Endothelial cell of umbilical vein (primary cell): ENCODE data around the gene KRT76. TPM values are rescaled to one million over a fixed set of nuclear protein-coding genes. Genes with fewer than 3 reads are reported as not detected.

Experiments used
- BruUV-seq: library from RNA; stranded (reverse); fragments of 400-500 nt; replicated peaks from 2 replicates; lab custom pipeline; 2021; lab: Mats Ljungman, UMichigan
- CTCF ChIA-PET: fragments of 300-600, 350-600 bp; sonication (Branson Sonifier 250); formaldehyde crosslinking; loops from one replicate; lab custom pipeline; 2021; ENCODE audit warnings: antibody characterized with exemption, inconsistent platforms; lab: Charles Lee
- POLR2A ChIA-PET: fragments of 300-600, 350-600 bp; sonication (Branson Sonifier 250); formaldehyde crosslinking; loops from one replicate; lab custom pipeline; 2021; ENCODE audit warnings: antibody characterized with exemption, inconsistent platforms; lab: Charles Lee
- DNase-seq: peaks from one replicate; pipeline ENCODE4 v3.0.0-alpha.2; 2011; ENCODE audit warnings: low read depth, low spot score
- FAIRE-seq: peaks from 2 replicates; lab custom pipeline; 2011; peaks lifted over from hg19 to GRCh38; lab: Jason Lieb, UNC
- H2AFZ ChIP-seq: 2 replicates; pipeline ENCODE4 v1.6.0; 2012; ENCODE audit warnings: low read depth, low read length, control low read depth, inconsistent platforms
- H3K27ac ChIP-seq: 2 replicates; pipeline ENCODE4 v1.5.1; 2011; ENCODE audit warnings: low read depth, mild to moderate bottlenecking, control low read depth, low read length, moderate library complexity; ENCODE audit not compliant: insufficient read depth
- H3K27me3 ChIP-seq, 2 experiments: 2 replicates each; pipeline versions ENCODE4 v1.6.0 to v1.6.1; 2011; ENCODE audit warnings: low read length in 2 of 2, mixed read lengths in 1 of 2; ENCODE audit not compliant: control insufficient read depth in 2 of 2, insufficient read depth in 2 of 2
- H3K36me3 ChIP-seq, 2 experiments: 2 replicates in 1 of 2; 3 replicates in 1 of 2; pipeline ENCODE4 v1.5.1; 2011; ENCODE audit warnings: low read length in 2 of 2, mild to moderate bottlenecking in 1 of 2, moderate library complexity in 1 of 2; ENCODE audit not compliant: control insufficient read depth in 2 of 2, insufficient read depth in 2 of 2; ENCODE audit errors: extremely low read depth in 1 of 2
- H3K4me1 ChIP-seq: 3 replicates; pipeline ENCODE4 v1.5.1; 2011; ENCODE audit warnings: mild to moderate bottlenecking, low read length; ENCODE audit not compliant: control insufficient read depth, insufficient read depth; ENCODE audit errors: extremely low read depth
- H3K4me2 ChIP-seq: 2 replicates; pipeline ENCODE4 v1.6.1; 2011; ENCODE audit warnings: low read length, control low read depth, mixed read lengths; ENCODE audit not compliant: insufficient read depth
- H3K4me3 ChIP-seq, 3 experiments: fragments of 200-600 bp in 1 of 3; sonication (generic), shearing (Covaris generic) in 1 of 3; replicated peaks in 1 of 3; 2 replicates each; pipeline ENCODE4 v1.5.1; 2011 to 2016; ENCODE audit warnings: control low read depth in 3 of 3, low read length in 3 of 3, mild to moderate bottlenecking in 2 of 3, inconsistent platforms in 1 of 3, low read depth in 1 of 3, moderate library complexity in 1 of 3; ENCODE audit not compliant: insufficient read depth in 1 of 3
- H3K79me2 ChIP-seq: 2 replicates; pipeline ENCODE4 v1.6.0; 2012; ENCODE audit warnings: low read length, inconsistent platforms; ENCODE audit not compliant: control insufficient read depth, insufficient read depth
- H3K9ac ChIP-seq: replicated peaks from 2 replicates; pipeline ENCODE3; 2011; ENCODE audit warnings: low read length, control low read depth; ENCODE audit not compliant: insufficient read depth; ENCODE audit errors: extremely low read depth
- H3K9me1 ChIP-seq: replicated peaks from 3 replicates; pipeline ENCODE4 v1.6.0; 2011; ENCODE audit warnings: mild to moderate bottlenecking, low read length; ENCODE audit not compliant: control insufficient read depth, insufficient read depth; ENCODE audit errors: extremely low read depth
- H3K9me3 ChIP-seq: replicated peaks from 2 replicates; pipeline ENCODE4 v1.5.1; 2012; ENCODE audit warnings: low read length, inconsistent platforms; ENCODE audit not compliant: control insufficient read depth, insufficient read depth
- H4K20me1 ChIP-seq: replicated peaks from 2 replicates; pipeline ENCODE3; 2011; ENCODE audit warnings: mild to moderate bottlenecking, low read length; ENCODE audit not compliant: control insufficient read depth, insufficient read depth; ENCODE audit errors: extremely low read depth
- EZH2 ChIP-seq: IDR thresholded peaks from 2 replicates; pipeline ENCODE4 v1.6.1; 2012; ENCODE audit warnings: borderline replicate concordance, low read depth, mild to moderate bottlenecking, moderate library complexity, low read length, inconsistent platforms; ENCODE audit not compliant: severe bottlenecking
- FOS ChIP-seq: IDR thresholded peaks from 2 replicates; pipeline ENCODE4 v1.6.1; 2011; ENCODE audit warnings: mild to moderate bottlenecking, low read length, moderate library complexity, borderline replicate concordance; ENCODE audit not compliant: insufficient read depth
- GATA2 ChIP-seq: IDR thresholded peaks from 2 replicates; pipeline ENCODE4 v1.7.0; 2011; ENCODE audit warnings: low read depth, mild to moderate bottlenecking, moderate library complexity, mixed read lengths, low read length; ENCODE audit not compliant: insufficient read length, insufficient read depth
- JUN ChIP-seq: IDR thresholded peaks from 2 replicates; pipeline ENCODE4 v1.6.1; 2011; ENCODE audit warnings: borderline replicate concordance, low read depth; ENCODE audit not compliant: insufficient read length, insufficient read depth
- MAX ChIP-seq: IDR thresholded peaks from 2 replicates; pipeline ENCODE4 v1.6.1; 2011; ENCODE audit not compliant: insufficient read depth, insufficient read length
- MYC ChIP-seq: IDR thresholded peaks from one replicate; pipeline ENCODE4 v1.6.1; 2011; ENCODE audit warnings: mild to moderate bottlenecking, low read depth, low read length
- POLR2A ChIP-seq: IDR thresholded peaks from 2 replicates; pipeline ENCODE4 v1.6.1; 2012; ENCODE audit warnings: low read depth, mild to moderate bottlenecking, control low read depth, low read length
- POLR2AphosphoS5 ChIP-seq: IDR thresholded peaks from 2 replicates; pipeline ENCODE4 v1.6.1; 2012; ENCODE audit warnings: low read depth, mild to moderate bottlenecking, control low read depth, low read length, moderate library complexity; ENCODE audit not compliant: insufficient read depth
- dilution Hi-C: fragments of 300-500 bp; cut with MboI; formaldehyde crosslinking; loops from one replicate; pipeline ENCODE4 v1.15.0; 2019; ENCODE audit warnings: low sequenced_read_pairs; ENCODE audit not compliant: extremely low pct_ligation_motif_present
- intact Hi-C: fragments of 100-400 bp; cut with micrococcal nuclease; formaldehyde crosslinking; loops from one replicate; pipeline ENCODE4 v1.10.0; 2022
- polyA plus RNA-seq, 4 experiments: library from polyadenylated mRNA; depleted of rRNA in 3 of 4; stranded (reverse) in 3 of 4; unstranded in 1 of 4; fragments of >200 nt; gene quantifications; 2 replicates each; pipeline versions ENCODE4 v1.2.1 to v1.2.3, GENCODE V29; 2011 to 2012; ENCODE audit warnings: missing spikeins in 1 of 4
- total RNA-seq: library from RNA; stranded (reverse); gene quantifications from 2 replicates; pipeline ENCODE4 v1.2.3, GENCODE V29; 2021
- TF ChIP-seq, protein P1 (sequence below), 2 donors: IDR thresholded peaks; 1 replicate in 1 of 2; 2 replicates in 1 of 2; pipeline ENCODE4 v1.5.1; 2011; ENCODE audit warnings: low read length in 2 of 2, mild to moderate bottlenecking in 2 of 2, moderate library complexity in 2 of 2, control low read depth in 1 of 2, inconsistent platforms in 1 of 2, low read depth in 1 of 2; ENCODE audit not compliant: insufficient read depth in 1 of 2; ENCODE audit errors: extremely low read depth in 1 of 2

Gene KRT76
- total and polyA plus RNA-seq, 2 donors (not counting 3 experiments of a cell fraction or from before 2014, with no cell fraction given) = not detected

DNA sequence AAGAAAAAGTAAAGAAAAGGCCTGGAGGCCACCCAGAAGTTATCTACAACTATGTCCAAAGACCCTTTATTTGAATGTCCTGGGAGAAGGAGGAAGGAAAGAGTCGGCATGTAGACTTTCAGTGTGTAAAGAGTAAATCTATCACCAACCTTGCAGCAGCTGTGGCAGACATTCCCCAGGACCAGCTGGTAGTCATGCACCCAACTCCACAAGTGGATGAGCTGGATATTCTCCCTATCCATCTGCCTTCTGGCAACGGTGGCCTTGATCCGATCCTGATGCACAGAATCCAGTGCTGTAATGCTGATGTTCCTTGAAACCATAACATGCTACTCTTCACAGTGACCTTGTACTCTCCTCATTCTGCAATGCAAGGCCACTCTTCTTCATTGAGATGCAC lies 27.3 kb downstream of the KRT76 start:
- ChIA-PET POLR2A (interaction anchor here (0.6 kb wide), 1 partner anchor 102 kb away, joined by 4 read pairs; no protein-coding TSS in a partner anchor), CTCF (no interaction called here)
- Histone ChIP-seq H3K79me2 (no peaks in the 10 kb centered on the region), H3K27ac (no peak overlapping the region), H3K9me1 (no peaks in the 10 kb centered on the region), H3K4me1 (no peaks in the 10 kb centered on the region), H3K36me3 (no peaks in the 10 kb centered on the region), H4K20me1 (no peaks in the 10 kb centered on the region), H3K9me3 (no peaks in the 10 kb centered on the region), H3K4me3 (no peak overlapping the region), H3K9ac (no peak overlapping the region), H3K27me3 (no peaks in the 10 kb centered on the region), H3K4me2 (no peak overlapping the region), H2AFZ (no peak overlapping the region)
- intact Hi-C loops (no loop called here), dilution Hi-C loops (no loop called here)
- no TSS peak for BruUV-seq
- no peak for FAIRE-seq
- TF ChIP-seq MAX (no peak), FOS (no peak), GATA2 (no peak), POLR2AphosphoS5 (no peak), POLR2A (no peak), JUN (no peak), MYC (no peak), EZH2 (no peak)
- TF ChIP-seq, protein P1, sequence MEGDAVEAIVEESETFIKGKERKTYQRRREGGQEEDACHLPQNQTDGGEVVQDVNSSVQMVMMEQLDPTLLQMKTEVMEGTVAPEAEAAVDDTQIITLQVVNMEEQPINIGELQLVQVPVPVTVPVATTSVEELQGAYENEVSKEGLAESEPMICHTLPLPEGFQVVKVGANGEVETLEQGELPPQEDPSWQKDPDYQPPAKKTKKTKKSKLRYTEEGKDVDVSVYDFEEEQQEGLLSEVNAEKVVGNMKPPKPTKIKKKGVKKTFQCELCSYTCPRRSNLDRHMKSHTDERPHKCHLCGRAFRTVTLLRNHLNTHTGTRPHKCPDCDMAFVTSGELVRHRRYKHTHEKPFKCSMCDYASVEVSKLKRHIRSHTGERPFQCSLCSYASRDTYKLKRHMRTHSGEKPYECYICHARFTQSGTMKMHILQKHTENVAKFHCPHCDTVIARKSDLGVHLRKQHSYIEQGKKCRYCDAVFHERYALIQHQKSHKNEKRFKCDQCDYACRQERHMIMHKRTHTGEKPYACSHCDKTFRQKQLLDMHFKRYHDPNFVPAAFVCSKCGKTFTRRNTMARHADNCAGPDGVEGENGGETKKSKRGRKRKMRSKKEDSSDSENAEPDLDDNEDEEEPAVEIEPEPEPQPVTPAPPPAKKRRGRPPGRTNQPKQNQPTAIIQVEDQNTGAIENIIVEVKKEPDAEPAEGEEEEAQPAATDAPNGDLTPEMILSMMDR (IDR thresholded peaks at IDR 0.05; ENCODE audit: extremely low read depth in 1 of 2, insufficient read depth in 1 of 2, low read depth in 1 of 2, low read length in 2 of 2) = no peak
- no peak for DNase-seq
